Liver (tissue), 3 donors: ENCODE data around the gene EGFR.

Experiments used
- CTCF ChIP-seq: fragments of 150-350 bp; IDR thresholded peaks from 2 replicates; pipeline ENCODE4 v1.5.1; 2017; ENCODE audit warnings: improper control_type of control experiment, low read depth, low read length; ENCODE audit not compliant: missing input control
- FOXA1 ChIP-seq: IDR thresholded peaks from 2 replicates; pipeline ENCODE4 v1.6.1; 2016; ENCODE audit warnings: antibody characterized with exemption
- GABPA ChIP-seq, 2 donors: IDR thresholded peaks in 1 of 2; conservative IDR thresholded peaks in 1 of 2; 2 replicates each; pipeline ENCODE4 v1.6.1; 2016; ENCODE audit warnings: antibody characterized with exemption in 2 of 2, mild to moderate bottlenecking in 1 of 2, moderate library complexity in 1 of 2
- HNF4A ChIP-seq, 2 donors: conservative IDR thresholded peaks; 2 replicates each; pipeline ENCODE4 v1.6.1; 2016; ENCODE audit warnings: antibody characterized with exemption in 2 of 2, mild to moderate bottlenecking in 2 of 2
- HNF4G ChIP-seq: IDR thresholded peaks from 2 replicates; pipeline ENCODE4 v1.6.1; 2016; ENCODE audit warnings: antibody characterized with exemption
- JUND ChIP-seq, 2 donors: IDR thresholded peaks; 2 replicates each; pipeline ENCODE4 v1.6.1; 2016; ENCODE audit warnings: antibody characterized with exemption in 2 of 2
- MAX ChIP-seq: IDR thresholded peaks from 2 replicates; pipeline ENCODE4 v1.6.1; 2016; ENCODE audit warnings: antibody characterized with exemption
- NR2F2 ChIP-seq: IDR thresholded peaks from 2 replicates; pipeline ENCODE4 v1.6.1; 2016; ENCODE audit warnings: antibody characterized with exemption
- RAD21 ChIP-seq, 2 donors: IDR thresholded peaks; 2 replicates each; pipeline ENCODE4 v1.6.1; 2016; ENCODE audit warnings: antibody characterized with exemption in 2 of 2, mild to moderate bottlenecking in 2 of 2
- REST ChIP-seq: IDR thresholded peaks from 2 replicates; pipeline ENCODE4 v1.6.1; 2016; ENCODE audit warnings: antibody characterized with exemption, mild to moderate bottlenecking
- SP1 ChIP-seq: IDR thresholded peaks from 2 replicates; pipeline ENCODE4 v1.6.1; 2018; ENCODE audit warnings: antibody characterized with exemption, mild to moderate bottlenecking
- TAF1 ChIP-seq: conservative IDR thresholded peaks from 2 replicates; pipeline ENCODE4 v1.6.1; 2016; ENCODE audit warnings: antibody characterized with exemption, mild to moderate bottlenecking
- YY1 ChIP-seq: IDR thresholded peaks from 2 replicates; pipeline ENCODE4 v1.6.1; 2016; ENCODE audit warnings: antibody characterized with exemption, mild to moderate bottlenecking
- donor health status: healthy.
- donor health status: healthy.

- TF ChIP-seq CTCF = no peak
- TF ChIP-seq MAX = no peak
- TF ChIP-seq REST = no peak
- TF ChIP-seq YY1 = no peak
- no peak for TF ChIP-seq NR2F2
- TF ChIP-seq SP1 = no peak
- TF ChIP-seq TAF1 = no peak
- no peak for TF ChIP-seq HNF4G
- no peak for TF ChIP-seq JUND (IDR thresholded peaks at IDR 0.05)
- no peak for TF ChIP-seq FOXA1
- no peak for TF ChIP-seq HNF4A (conservative IDR thresholded peaks at IDR 0.05)
- no peak for TF ChIP-seq RAD21 (IDR thresholded peaks at IDR 0.05)
- TF ChIP-seq GABPA (IDR thresholded peaks at IDR 0.05 in 1 of 2, conservative IDR thresholded peaks at IDR 0.05 in 1 of 2) = no peak
Measured at GRCh38 chr7:55060085-55060484, 41.3 kb downstream of the EGFR start.
